HG03432 (cell line): ENCODE results near the gene TMEM273.
A peak's percentile ranks its signal among the peaks of the same experiment; 100 is the strongest.

Source experiments
- ATAC-seq: cut with Tn5 transposase; IDR thresholded peaks from one replicate; pipeline ENCODE4 v1.9.1; 2021; ENCODE audit warnings: mild to moderate bottlenecking, moderate library complexity; ENCODE audit not compliant: unreplicated experiment

Gene TMEM273, protein sequence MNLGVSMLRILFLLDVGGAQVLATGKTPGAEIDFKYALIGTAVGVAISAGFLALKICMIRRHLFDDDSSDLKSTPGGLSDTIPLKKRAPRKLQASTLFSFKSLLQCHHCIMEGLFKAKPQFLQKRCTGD

DNA sequence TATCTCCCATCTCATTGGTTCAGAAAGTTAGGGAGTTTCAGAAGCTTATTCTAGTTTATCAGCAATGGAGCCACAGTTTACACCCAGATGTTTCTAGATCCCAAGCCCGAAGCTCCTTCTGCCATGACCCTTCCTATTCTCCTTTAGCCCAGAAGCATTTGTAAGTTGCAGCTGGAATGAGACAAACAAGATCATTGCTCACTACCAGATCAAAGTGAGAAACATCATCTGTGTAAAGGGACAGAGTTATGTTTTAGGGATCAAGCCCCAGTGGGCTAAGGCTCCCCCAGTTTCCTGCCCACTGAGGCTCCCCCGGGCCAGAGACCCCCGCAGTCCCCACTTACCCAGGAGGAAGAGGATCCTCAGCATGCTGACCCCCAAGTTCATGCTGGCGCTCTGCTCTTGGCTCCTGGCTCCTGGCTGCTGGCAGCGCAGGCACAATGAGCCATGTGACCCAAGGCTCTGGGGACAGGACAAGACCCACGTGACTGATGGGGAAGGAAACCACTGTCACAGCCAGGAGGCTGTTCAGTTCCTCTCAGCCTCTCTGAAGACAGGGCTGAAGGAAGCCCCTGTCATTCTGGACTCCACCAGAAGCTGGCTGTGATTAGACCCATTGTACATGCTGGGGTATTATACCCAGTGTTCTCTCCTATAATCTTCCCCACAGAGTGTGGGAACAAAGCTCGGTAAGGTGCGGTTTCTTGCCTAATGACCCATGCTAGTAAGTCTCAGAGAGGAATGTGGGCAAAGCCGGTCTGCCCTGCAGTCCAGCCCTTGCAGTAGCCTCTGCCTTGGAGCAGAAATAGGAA lies at the start of gene TMEM273:
TSS of gene TMEM273 (minus strand) at position 442 of the 812 bp plus-strand sequence. CDS start at position 387, 55 bp downstream.
- ATAC-seq: peak; percentile 80

DNA sequence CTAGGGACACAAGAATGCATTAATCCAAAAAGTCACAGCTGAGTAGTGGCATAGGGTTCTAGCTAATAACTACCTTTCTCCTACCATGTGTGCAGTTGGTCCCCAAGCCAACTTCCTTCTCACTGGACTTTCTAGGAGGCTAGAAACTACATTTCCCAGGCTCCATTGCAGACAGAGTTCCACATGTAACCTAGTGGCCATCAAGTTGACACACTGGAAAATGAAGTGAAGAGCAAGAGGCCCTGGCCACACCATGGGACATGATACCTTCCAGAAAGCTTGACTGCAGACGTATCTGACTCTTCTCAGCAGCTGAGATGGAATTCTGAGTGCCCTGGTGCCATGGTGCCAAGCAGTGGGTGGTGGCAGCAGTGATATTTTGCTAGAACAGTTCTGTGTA lies 49.8 kb upstream of the TMEM273 start:
- no peak for ATAC-seq

- ATAC-seq: no peak
These were observed 47.2 kb upstream of the TMEM273 start for GRCh38 chr10:49235392-49235791.

DNA sequence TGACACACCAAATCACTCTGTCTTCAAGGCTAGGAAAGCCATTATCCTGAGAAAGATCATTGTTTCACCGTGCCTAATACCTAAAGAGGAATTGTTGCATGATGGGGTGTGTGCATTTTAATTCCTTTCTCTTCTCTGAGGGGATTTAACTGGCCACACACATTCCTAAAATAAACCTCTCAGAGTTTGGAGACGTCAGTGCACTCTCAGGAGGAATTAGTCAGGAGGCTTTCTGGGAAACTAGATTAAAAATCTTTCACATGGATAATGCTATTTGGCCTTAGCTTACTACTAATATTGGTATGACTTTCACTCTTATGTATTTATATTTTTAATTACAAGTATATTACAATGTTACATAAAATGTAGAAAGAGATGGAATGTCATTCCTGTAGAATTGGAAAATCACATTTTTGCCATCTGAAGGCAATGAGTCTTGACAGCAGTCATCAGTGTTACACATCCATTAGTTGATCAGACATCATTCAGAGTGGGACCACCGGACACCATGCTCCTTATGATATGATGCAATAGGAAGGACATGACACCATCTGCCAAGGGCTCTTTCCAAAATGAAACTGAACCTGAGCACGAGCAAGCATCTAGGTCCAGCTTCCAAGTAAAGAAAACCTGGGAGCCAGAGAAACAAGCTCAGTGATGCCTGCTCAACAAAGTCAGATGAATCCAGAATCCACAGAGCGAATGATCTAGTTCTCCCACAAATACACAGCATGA lies 43.1 kb upstream of the TMEM273 start:
- no peak for ATAC-seq

DNA sequence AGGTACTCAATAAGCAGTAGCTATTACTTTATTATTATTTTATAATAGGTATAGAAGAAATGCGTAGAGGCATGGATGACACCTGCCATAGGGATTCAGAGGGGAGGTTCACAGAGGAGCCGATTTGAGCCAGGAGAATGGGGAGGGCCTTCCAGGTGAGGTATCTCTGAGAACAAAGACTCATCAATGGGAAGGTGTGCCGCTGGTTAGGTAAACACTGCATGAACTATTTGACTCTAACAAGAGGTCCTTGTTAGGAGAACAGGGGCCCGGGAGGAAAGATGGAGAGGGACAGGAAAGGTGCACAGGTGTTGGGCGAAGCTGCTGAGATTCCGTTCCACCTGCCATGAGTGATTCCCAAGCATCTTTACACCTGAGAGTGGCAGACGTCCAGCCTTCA lies 41.8 kb upstream of the TMEM273 start:
- no peak for ATAC-seq

- ATAC-seq: no peak
These were observed 40.5 kb upstream of the TMEM273 start for GRCh38 chr10:49228677-49229076.

- no peak for ATAC-seq
These were observed 39.2 kb upstream of the TMEM273 start for GRCh38 chr10:49227406-49227805.

DNA sequence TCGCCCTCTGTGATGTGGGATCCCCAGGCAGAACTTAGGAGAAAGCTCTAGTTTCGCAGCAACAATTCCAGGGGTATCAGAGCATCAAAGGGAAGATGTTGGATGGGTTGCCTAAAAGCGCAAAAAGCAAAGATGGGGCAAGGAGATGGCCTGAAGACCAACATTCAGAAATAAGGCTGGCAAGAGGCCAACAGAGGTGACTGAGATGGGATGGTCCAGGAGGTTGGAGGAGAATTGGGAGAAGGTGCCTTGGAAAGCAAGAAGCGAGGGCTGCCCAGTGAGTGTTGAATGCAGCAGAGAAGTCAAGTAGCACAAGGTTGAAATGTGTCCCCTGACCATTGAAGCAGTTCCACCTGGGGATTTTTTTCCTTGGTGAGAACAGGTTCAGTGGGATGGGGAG lies 38.4 kb upstream of the TMEM273 start:
- ATAC-seq: no peak

- ATAC-seq: no peak
These were observed 37.2 kb upstream of the TMEM273 start for GRCh38 chr10:49225218-49225876.

GRCh38 chr10:49223205-49223604 lies 35.0 kb upstream of the TMEM273 start:
- ATAC-seq: no peak

GRCh38 chr10:49222170-49222569 lies 34.0 kb upstream of the TMEM273 start:
- ATAC-seq: no peak

GRCh38 chr10:49220679-49221078 lies 32.5 kb upstream of the TMEM273 start:
- ATAC-seq: no peak

GRCh38 chr10:49220031-49220430 lies 31.8 kb upstream of the TMEM273 start:
- no peak for ATAC-seq

DNA sequence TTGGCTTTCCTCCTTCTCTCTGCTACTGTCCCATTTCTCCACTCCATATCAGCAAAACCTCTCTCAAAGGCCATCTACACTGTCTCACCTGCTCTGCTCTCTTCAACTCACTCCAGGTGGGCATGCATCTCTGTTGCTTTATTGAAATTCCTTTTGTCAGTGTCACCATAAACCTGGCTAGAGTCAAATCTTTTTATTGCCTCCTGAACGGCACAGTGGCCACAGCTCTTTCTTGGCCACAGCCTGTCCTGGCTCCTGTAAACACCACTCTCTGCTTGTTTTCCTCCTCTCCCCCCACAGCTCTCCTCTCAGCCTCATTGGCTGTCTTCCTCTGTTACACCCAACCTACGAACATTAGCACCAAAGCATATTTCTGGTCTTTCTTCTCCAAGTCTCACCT lies 31.1 kb upstream of the TMEM273 start:
- no peak for ATAC-seq

GRCh38 chr10:49218480-49218879 lies 30.3 kb upstream of the TMEM273 start:
- ATAC-seq: no peak

DNA sequence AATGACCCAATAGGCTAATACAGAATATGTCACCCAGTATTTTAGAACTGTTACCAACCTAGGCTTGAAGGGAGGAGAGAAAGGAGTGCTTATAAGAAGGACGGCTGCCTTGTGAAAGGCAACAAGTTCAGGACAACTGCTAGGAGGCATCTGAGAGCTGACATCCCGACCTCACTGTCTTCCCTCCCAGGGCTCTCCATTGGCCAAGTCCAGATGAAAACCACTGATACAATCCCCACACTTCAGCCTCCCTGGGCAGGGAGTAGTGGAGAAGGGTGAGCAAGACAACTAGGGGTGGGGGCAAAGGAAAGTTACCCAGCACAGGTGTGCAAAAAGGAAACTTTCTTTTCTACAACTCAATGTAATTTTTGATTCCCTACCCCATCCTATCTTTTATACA lies 29.5 kb upstream of the TMEM273 start:
- no peak for ATAC-seq

- ATAC-seq: no peak
These were observed 25.0 kb upstream of the TMEM273 start for GRCh38 chr10:49213211-49213610.

GRCh38 chr10:49212783-49213182 lies 24.6 kb upstream of the TMEM273 start:
- ATAC-seq: no peak

- ATAC-seq: no peak
These were observed 23.9 kb upstream of the TMEM273 start for GRCh38 chr10:49212076-49212475.

GRCh38 chr10:49208996-49209395 lies 20.8 kb upstream of the TMEM273 start:
- ATAC-seq: no peak

GRCh38 chr10:49207936-49208487 lies 19.8 kb upstream of the TMEM273 start:
- ATAC-seq: no peak
